H1 (cell line): ENCODE results near the gene KCNQ1.

Experiments
- ASH2L ChIP-seq: fragments of 200-600, 300-600 bp; sonication (generic); IDR thresholded peaks from one replicate; pipeline ENCODE4 v1.7.1; 2017; ENCODE audit warnings: low read length
- BACH1 ChIP-seq: IDR thresholded peaks from 2 replicates; pipeline ENCODE4 v1.6.1; 2012; ENCODE audit warnings: low read length, improper control_type of control experiment
- EGR1 ChIP-seq: IDR thresholded peaks from 2 replicates; pipeline ENCODE4 v1.6.1; 2011; ENCODE audit warnings: low read depth, low read length, borderline replicate concordance
- EZH2 ChIP-seq: fragments of 200-600 bp; sonication (generic); IDR thresholded peaks from 2 replicates; pipeline ENCODE4 v1.7.1; 2012; ENCODE audit warnings: low read depth, mild to moderate bottlenecking, moderate library complexity, low read length, inconsistent platforms; ENCODE audit not compliant: severe bottlenecking
- POLR2AphosphoS5 ChIP-seq: IDR thresholded peaks from 2 replicates; pipeline ENCODE4 v1.6.1; 2011; ENCODE audit warnings: low read depth, low read length
- RXRA ChIP-seq: IDR thresholded peaks from 2 replicates; pipeline ENCODE4 v1.6.1; 2011; ENCODE audit warnings: low read depth, mild to moderate bottlenecking, low read length, moderate library complexity; ENCODE audit not compliant: insufficient read depth
- TBP ChIP-seq: IDR thresholded peaks from 2 replicates; pipeline ENCODE4 v1.6.1; 2011; ENCODE audit warnings: low read depth, low read length, improper control_type of control experiment
- TF ChIP-seq, protein P1 (sequence below), 3 experiments: IDR thresholded peaks; 1 replicate in 2 of 3; 2 replicates in 1 of 3; pipeline versions ENCODE4 v1.5.1 to v1.6.1; 2011; ENCODE audit warnings: low read length in 3 of 3, mild to moderate bottlenecking in 3 of 3, inconsistent platforms in 2 of 3, low read depth in 1 of 3, moderate library complexity in 1 of 3; ENCODE audit not compliant: insufficient read depth in 1 of 3; ENCODE audit errors: control extremely low read depth in 1 of 3
- TF ChIP-seq, protein P2 (sequence below): IDR thresholded peaks from 2 replicates; pipeline ENCODE4 v1.6.1; 2012; ENCODE audit warnings: low read length, inconsistent platforms
- TF ChIP-seq, protein P3 (sequence below): IDR thresholded peaks from 2 replicates; pipeline ENCODE4 v1.6.1; 2011; ENCODE audit warnings: low read depth, mild to moderate bottlenecking, low read length; ENCODE audit not compliant: insufficient read depth

DNA sequence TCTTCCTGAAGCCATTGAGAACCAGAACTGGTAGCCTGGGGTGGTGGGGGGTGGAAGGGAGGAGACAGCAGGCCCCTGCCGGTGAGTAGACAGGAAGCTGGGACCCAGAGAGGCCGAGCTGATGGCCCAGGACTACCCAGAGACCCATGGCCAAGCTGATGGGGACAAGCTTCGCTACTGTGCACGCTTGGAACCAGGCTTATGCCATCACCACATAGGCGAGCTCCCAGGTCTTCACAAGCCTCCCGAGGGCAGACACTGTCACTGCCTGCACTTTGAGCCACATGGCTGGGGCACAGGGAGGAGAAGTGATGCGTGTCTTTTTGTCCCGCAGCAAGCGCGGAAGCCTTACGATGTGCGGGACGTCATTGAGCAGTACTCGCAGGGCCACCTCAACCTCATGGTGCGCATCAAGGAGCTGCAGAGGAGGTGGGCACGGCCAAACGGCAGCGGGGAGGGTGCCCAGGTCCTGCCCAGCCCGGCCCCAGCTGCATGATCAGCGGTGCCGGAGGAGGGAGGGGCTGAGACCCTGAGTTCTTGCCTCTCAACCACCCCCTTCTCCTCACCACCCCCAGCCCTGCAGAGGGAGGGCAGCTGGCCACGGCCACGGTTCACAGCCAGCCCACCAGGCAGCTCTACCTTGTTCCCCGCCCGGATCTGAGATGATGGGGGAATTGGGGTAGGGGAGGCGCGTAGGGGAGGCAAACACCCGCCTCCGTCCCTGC lies 331.0 kb downstream of the KCNQ1 start:
- TF ChIP-seq BACH1 = no peak
- TF ChIP-seq, protein P1, sequence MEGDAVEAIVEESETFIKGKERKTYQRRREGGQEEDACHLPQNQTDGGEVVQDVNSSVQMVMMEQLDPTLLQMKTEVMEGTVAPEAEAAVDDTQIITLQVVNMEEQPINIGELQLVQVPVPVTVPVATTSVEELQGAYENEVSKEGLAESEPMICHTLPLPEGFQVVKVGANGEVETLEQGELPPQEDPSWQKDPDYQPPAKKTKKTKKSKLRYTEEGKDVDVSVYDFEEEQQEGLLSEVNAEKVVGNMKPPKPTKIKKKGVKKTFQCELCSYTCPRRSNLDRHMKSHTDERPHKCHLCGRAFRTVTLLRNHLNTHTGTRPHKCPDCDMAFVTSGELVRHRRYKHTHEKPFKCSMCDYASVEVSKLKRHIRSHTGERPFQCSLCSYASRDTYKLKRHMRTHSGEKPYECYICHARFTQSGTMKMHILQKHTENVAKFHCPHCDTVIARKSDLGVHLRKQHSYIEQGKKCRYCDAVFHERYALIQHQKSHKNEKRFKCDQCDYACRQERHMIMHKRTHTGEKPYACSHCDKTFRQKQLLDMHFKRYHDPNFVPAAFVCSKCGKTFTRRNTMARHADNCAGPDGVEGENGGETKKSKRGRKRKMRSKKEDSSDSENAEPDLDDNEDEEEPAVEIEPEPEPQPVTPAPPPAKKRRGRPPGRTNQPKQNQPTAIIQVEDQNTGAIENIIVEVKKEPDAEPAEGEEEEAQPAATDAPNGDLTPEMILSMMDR (IDR thresholded peaks at IDR 0.05; ENCODE audit: control extremely low read depth in 1 of 3, insufficient read depth in 1 of 3, low read depth in 1 of 3, low read length in 3 of 3) = no peak
- TF ChIP-seq, protein P2, sequence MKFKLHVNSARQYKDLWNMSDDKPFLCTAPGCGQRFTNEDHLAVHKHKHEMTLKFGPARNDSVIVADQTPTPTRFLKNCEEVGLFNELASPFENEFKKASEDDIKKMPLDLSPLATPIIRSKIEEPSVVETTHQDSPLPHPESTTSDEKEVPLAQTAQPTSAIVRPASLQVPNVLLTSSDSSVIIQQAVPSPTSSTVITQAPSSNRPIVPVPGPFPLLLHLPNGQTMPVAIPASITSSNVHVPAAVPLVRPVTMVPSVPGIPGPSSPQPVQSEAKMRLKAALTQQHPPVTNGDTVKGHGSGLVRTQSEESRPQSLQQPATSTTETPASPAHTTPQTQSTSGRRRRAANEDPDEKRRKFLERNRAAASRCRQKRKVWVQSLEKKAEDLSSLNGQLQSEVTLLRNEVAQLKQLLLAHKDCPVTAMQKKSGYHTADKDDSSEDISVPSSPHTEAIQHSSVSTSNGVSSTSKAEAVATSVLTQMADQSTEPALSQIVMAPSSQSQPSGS = no peak
- TF ChIP-seq, protein P3, sequence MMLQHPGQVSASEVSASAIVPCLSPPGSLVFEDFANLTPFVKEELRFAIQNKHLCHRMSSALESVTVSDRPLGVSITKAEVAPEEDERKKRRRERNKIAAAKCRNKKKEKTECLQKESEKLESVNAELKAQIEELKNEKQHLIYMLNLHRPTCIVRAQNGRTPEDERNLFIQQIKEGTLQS = no peak
- TF ChIP-seq ASH2L = no peak
- no peak for TF ChIP-seq POLR2AphosphoS5
- TF ChIP-seq EZH2 = no peak
- no peak for TF ChIP-seq EGR1
- TF ChIP-seq RXRA = no peak
- TF ChIP-seq TBP = no peak
